BE2C (cell line): ENCODE results near the gene C1QL1.

Experiments
- DNase-seq: peaks from one replicate; pipeline ENCODE4 v3.0.0-alpha.2; 2020
- H3K27me3 ChIP-seq: fragments of 250-450 bp; sonication (Bioruptor Pico); 2 replicates; pipeline ENCODE4 v1.5.1; 2020; ENCODE audit warnings: mild to moderate bottlenecking
- H3K36me3 ChIP-seq: fragments of 250-450 bp; sonication (Bioruptor Pico); 2 replicates; pipeline ENCODE4 v1.5.1; 2020; ENCODE audit warnings: mild to moderate bottlenecking
- H3K4me1 ChIP-seq: fragments of 250-450 bp; sonication (Bioruptor Pico); 2 replicates; pipeline ENCODE4 v1.5.1; 2020
- H3K4me3 ChIP-seq: 2 replicates; pipeline ENCODE4 v1.5.1; 2011; ENCODE audit warnings: low read depth, low read length
- H3K9me3 ChIP-seq: fragments of 250-450 bp; sonication (Bioruptor Pico); 2 replicates; pipeline ENCODE4 v1.5.1; 2020
- CTCF ChIP-seq: IDR thresholded peaks from 2 replicates; pipeline ENCODE4 v1.5.1; 2012; ENCODE audit warnings: mild to moderate bottlenecking, low read depth, low read length

C1QL1 gene

DNA sequence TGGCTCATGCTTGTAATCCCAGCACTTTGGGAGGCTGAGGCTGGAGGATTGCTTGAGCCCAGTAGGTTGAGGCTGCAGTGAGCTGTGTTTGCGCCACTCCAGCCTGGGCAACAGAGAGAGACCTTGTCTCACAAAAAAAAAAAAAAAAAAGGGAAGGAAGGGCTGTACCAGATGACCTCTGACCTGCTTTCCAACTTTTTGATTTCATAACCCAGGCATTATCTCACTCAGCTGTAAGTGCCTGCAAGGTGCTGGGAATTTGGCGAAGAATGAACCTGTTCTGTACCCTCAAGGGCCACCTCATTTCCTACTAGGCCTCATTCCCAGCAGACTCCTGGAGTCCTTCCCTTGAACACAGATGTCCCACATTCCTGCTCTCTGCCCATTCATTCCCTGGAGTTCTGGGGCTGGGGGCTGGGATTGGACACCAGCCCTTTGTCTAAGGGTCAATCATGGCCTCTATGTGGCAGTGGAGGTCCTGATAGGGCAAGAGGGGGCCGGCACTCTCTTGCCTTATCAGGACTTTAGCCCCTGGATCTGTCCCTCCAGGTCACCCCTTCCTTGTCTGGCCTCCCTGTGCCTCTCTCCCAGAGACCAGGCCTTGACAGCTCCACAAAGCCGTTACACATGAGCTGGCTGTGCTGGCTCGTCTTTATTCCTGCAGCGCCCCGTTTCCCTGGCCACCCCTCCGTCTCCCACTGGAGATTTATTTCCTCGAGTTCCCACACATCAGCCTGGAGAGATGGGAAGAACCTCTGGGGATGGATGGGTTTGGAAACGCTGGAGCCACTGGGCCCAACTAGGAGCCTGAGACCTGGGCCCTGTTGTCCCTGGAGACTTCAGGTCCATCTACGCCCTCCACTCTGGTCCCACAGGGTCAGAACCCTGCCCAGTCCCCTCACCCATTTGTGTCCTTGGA is 52.0 kb downstream of the C1QL1 start:
- Histone ChIP-seq H3K4me3 (no peak overlapping the region), H3K4me1 (peaks cover 21% of the 10 kb centered on the region), H3K36me3 (no peaks in the 10 kb centered on the region), H3K27me3 (no peaks in the 10 kb centered on the region), H3K9me3 (no peaks in the 10 kb centered on the region)
- no peak for TF ChIP-seq CTCF
- no peak for DNase-seq

DNA sequence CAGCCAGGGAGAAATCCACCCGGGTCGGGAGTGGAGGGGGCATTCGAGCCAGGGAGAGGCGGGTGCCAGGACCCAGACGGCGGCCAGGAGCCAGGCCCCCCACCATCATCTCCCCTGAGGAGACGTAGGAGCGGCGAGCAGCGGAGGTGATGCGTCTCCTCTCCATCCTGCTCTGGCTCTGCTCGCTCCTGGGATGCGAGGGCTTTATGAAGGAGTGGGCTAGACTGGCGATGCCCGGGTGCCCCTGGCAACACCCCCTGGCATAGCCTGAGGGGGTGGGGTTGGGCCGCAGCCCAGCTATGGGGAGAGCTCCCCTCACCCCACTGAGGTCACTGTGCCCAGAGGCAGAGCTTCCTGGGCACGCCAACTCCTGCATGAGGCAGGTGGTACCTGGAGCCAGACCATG is 52.8 kb downstream of the C1QL1 start, which contains the start of gene GFAP:
TSS of gene GFAP (minus strand) at position 180 of the 406 bp plus-strand sequence. CDS start at position 166, 14 bp downstream.
- Histone ChIP-seq H3K36me3 (no peaks in the 10 kb centered on the region), H3K9me3 (no peaks in the 10 kb centered on the region), H3K27me3 (no peaks in the 10 kb centered on the region), H3K4me3 (no peak within 1 kb of the TSS), H3K4me1 (peaks cover 17% of the 10 kb centered on the region)
- no peak for TF ChIP-seq CTCF
- DNase-seq: no peak

- Histone ChIP-seq H3K4me1 (peaks cover 17% of the 10 kb centered on the region), H3K27me3 (no peaks in the 10 kb centered on the region), H3K4me3 (no peak overlapping the region), H3K36me3 (no peaks in the 10 kb centered on the region), H3K9me3 (no peaks in the 10 kb centered on the region)
- no peak for TF ChIP-seq CTCF
- DNase-seq: no peak
Observed at GRCh38 chr17:44914698-44915271, 53.3 kb downstream of the C1QL1 start.

GRCh38 chr17:44914148-44914547 is 54.0 kb downstream of the C1QL1 start:
- no peak for DNase-seq
- Histone ChIP-seq H3K36me3 (no peaks in the 10 kb centered on the region), H3K4me1 (peaks cover 16% of the 10 kb centered on the region), H3K9me3 (no peaks in the 10 kb centered on the region), H3K27me3 (no peaks in the 10 kb centered on the region), H3K4me3 (no peak overlapping the region)
- no peak for TF ChIP-seq CTCF

DNA sequence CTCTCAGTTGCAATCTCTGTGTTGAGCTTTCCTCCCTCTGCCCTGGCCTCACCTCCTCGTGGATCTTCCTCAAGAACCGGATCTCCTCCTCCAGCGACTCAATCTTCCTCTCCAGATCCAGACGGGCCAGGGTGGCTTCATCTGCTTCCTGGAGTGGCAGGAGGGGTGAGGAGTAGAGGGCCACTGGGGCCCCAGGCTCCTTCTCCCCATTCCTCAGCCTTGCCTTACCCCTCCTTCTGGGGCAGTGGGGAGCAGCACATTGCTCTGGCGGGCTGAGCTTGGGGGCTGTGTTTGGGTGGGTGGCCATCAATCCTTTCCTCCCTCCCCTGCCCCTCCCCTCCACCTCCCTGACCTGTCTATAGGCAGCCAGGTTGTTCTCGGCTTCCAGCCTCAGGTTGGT is 54.4 kb downstream of the C1QL1 start:
- Histone ChIP-seq H3K9me3 (no peaks in the 10 kb centered on the region), H3K4me3 (no peak overlapping the region), H3K27me3 (no peaks in the 10 kb centered on the region), H3K4me1 (peaks cover 16% of the 10 kb centered on the region), H3K36me3 (no peaks in the 10 kb centered on the region)
- no peak for TF ChIP-seq CTCF
- no peak for DNase-seq
